Measurements from ENCODE around the gene PATJ.

The PATJ gene

DNA sequence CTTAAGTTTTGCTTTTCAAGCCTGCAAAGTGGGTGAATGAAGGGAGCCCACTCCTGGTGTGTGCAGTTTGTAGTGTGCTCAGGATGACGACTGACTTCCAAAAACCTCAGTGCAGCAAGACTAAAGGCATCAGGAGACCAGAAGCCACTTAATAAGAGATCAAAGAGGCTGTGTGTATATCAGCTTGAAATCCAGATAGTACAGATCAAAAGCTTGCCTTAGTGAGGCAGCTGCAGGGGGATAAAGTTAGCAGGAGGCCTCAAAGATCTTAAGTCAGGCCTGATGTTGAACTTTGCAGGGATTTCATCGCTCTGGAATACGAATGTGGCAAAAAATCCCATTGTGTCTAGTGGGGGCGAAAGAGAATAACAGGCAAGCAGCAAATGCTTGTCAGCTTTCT is 99.8 kb downstream of the PATJ start:
- Histone ChIP-seq H3K9me3 (ENCODE audit: control insufficient read depth, insufficient read depth, low read depth, low read length) (no peaks in the 10 kb centered on the region), H3K36me3 (ENCODE audit: control insufficient read depth in 2 of 2, insufficient read depth in 1 of 2, low read length in 2 of 2) (peaks cover 2 to 5% of the 10 kb centered on the region in 2 experiments), H3K4me3 (ENCODE audit: low read depth, low read length) (no peak overlapping the region), H3K27ac (ENCODE audit: extremely low read depth, low read depth, low read length) (no peak overlapping the region), H3K4me1 (ENCODE audit: control insufficient read depth, insufficient read depth, low read length) (no peaks in the 10 kb centered on the region)
- ChIA-PET POLR2A (no interaction called here), CTCF (interaction anchor here (0.7 to 2.0 kb wide), 3 partner anchors 19 to 1002 kb away, joined by 4 to 10 read pairs (median 7); no protein-coding TSS in a partner anchor)
- TF ChIP-seq KLF8 (tag by site-specific recombination; IDR thresholded peaks at IDR 0.05) (no peak), ZNF664 (tag by site-specific recombination; IDR thresholded peaks at IDR 0.05) (no peak), REPIN1 (tag by site-specific recombination; IDR thresholded peaks at IDR 0.05; ENCODE audit: low read depth) (no peak)

DNA sequence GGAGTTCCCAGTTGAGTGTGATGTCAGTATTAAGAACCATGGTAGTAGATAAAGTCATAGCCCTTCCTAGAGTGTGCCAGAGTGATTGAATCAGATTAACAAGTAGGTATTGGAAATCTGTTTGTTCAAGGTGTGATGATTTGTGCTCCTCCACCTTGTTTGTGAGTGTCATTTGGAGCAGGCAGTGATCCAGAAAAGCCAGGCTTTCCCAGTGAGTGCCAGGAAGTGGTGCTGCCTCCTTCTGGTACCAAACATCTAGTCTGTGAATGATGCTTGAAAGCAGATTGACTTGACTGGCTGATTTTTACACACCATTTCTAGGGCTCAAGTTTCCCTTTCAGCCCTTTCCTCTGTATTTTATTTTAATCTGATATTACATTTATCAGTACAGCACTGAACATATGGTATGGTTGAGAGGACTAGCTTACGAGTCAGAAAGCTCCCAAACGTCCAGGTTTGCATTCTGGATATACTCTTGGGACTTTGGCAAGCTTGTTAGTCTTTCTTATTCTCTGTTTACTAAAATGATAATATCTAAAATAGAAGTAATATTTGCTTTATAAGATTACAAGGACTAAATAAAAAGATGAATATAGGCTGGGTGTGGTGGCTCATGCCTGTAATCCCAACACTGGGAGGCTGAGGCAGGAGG is 100.7 kb downstream of the PATJ start:
- H3K27ac ChIP-seq (ENCODE audit: extremely low read depth, low read depth, low read length), result no peak overlapping the region
- ChIA-PET POLR2A (interaction anchor here (0.6 kb wide), 2 partner anchors 53 to 99 kb away, joined by 4 to 8 read pairs; no protein-coding TSS in a partner anchor), CTCF (interaction anchor here (0.8 kb wide), 1 partner anchor 13 kb away, joined by 5 read pairs; no protein-coding TSS in a partner anchor)
- 0 out of 2 replicates have a peak, but pooled peaks have one; percentile 13 for TF ChIP-seq CTCF (tag by site-specific recombination; IDR thresholded peaks at IDR 0.05)
- TF ChIP-seq ZNF624 (tag by site-specific recombination; IDR thresholded peaks at IDR 0.05), result no peak
- TF ChIP-seq ZNF548 (tag by site-specific recombination; IDR thresholded peaks at IDR 0.05), result no peak
- TF ChIP-seq KLF1 (tag by site-specific recombination; IDR thresholded peaks at IDR 0.05), result no peak
- no peak for TF ChIP-seq ZSCAN5A (tag by site-specific recombination; IDR thresholded peaks at IDR 0.05)
- no peak for TF ChIP-seq GLIS2 (tag by site-specific recombination; IDR thresholded peaks at IDR 0.05)
- TF ChIP-seq YY1 (tag by site-specific recombination; IDR thresholded peaks at IDR 0.05), result no peak
- no peak for TF ChIP-seq ZNF324 (tag by site-specific recombination; IDR thresholded peaks at IDR 0.05)
- H3K4me1 ChIP-seq (ENCODE audit: control insufficient read depth, insufficient read depth, low read length), result no peaks in the 10 kb centered on the region
- no peaks in the 10 kb centered on the region for H3K9me3 ChIP-seq (ENCODE audit: control insufficient read depth, insufficient read depth, low read depth, low read length)
- peaks cover 2 to 5% of the 10 kb centered on the region in 2 experiments for H3K36me3 ChIP-seq (ENCODE audit: control insufficient read depth in 2 of 2, insufficient read depth in 1 of 2, low read length in 2 of 2)
- no peak overlapping the region for H3K4me3 ChIP-seq (ENCODE audit: low read depth, low read length)

- ChIA-PET CTCF (interaction anchor here (0.6 to 0.8 kb wide), 3 partner anchors 14 to 1868 kb away, joined by 3 to 6 read pairs (median 5); no protein-coding TSS in a partner anchor), POLR2A (no interaction called here)
- TF ChIP-seq, protein P1, sequence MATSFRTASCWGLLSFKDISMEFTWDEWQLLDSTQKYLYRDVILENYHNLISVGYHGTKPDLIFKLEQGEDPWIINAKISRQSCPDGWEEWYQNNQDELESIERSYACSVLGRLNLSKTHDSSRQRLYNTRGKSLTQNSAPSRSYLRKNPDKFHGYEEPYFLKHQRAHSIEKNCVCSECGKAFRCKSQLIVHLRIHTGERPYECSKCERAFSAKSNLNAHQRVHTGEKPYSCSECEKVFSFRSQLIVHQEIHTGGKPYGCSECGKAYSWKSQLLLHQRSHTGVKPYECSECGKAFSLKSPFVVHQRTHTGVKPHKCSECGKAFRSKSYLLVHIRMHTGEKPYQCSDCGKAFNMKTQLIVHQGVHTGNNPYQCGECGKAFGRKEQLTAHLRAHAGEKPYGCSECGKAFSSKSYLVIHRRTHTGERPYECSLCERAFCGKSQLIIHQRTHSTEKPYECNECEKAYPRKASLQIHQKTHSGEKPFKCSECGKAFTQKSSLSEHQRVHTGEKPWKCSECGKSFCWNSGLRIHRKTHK (tag by site-specific recombination; IDR thresholded peaks at IDR 0.05), result no peak
- no peak for TF ChIP-seq ZNF792 (tag by site-specific recombination; IDR thresholded peaks at IDR 0.05)
- no peak for TF ChIP-seq ZNF18 (tag by site-specific recombination; IDR thresholded peaks at IDR 0.05)
- TF ChIP-seq BCL6B (tag by site-specific recombination; IDR thresholded peaks at IDR 0.05), result no peak
- no peak for TF ChIP-seq ZNF211 (tag by site-specific recombination; IDR thresholded peaks at IDR 0.05; ENCODE audit: low read depth)
- no peak for TF ChIP-seq ZNF473 (tag by site-specific recombination; IDR thresholded peaks at IDR 0.05)
- no peak for TF ChIP-seq CTCF (tag by site-specific recombination; IDR thresholded peaks at IDR 0.05)
- no peak for TF ChIP-seq ZNF248 (tag by site-specific recombination; IDR thresholded peaks at IDR 0.05)
- TF ChIP-seq RBAK (tag by site-specific recombination; IDR thresholded peaks at IDR 0.05), result no peak
Observed at GRCh38 chr1:61844006-61844405, 101.7 kb downstream of the PATJ start.

More at GRCh38 chr1:61844006-61844405, 101.7 kb downstream of the PATJ start:
- Histone ChIP-seq H3K36me3 (ENCODE audit: control insufficient read depth in 2 of 2, insufficient read depth in 1 of 2, low read length in 2 of 2) (peaks cover 2 to 5% of the 10 kb centered on the region in 2 experiments), H3K27ac (ENCODE audit: extremely low read depth, low read depth, low read length) (no peak overlapping the region), H3K9me3 (ENCODE audit: control insufficient read depth, insufficient read depth, low read depth, low read length) (no peaks in the 10 kb centered on the region), H3K4me1 (ENCODE audit: control insufficient read depth, insufficient read depth, low read length) (no peaks in the 10 kb centered on the region), H3K4me3 (ENCODE audit: low read depth, low read length) (no peak overlapping the region)
